ENCODE results near the gene BAIAP2L2. TPM values are rescaled to one million over a fixed set of nuclear protein-coding genes. Genes with fewer than 3 reads are reported as not detected.

BAIAP2L2 gene
- polyA plus RNA-seq, 1 donor from 2014 or later = 2.3 TPM

DNA sequence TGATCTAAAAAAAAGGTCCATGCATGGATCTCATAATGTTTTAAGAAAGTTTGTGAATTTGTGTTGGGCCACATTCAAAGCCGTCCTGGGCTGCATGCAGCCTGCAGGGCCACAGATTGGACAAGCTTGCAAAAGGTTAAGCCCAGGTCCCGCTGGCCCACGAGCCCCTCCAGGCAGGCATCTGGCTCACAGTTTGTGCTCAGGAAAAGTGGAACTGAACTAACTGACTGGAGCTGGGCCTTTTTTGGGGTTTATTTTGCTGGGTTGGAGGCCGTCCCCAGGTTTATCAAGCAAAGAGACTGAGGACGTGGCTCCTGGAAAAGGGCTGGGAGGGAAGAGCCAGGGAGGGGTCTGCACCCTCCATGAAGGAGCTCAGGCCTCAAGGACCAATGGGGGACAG lies 32.1 kb upstream of the BAIAP2L2 start:
- H3K27ac ChIP-seq (ENCODE audit: low read length) = no peak overlapping the region
- no peaks in the 10 kb centered on the region for H3K79me2 ChIP-seq (replicated peaks; ENCODE audit: insufficient read depth, low read length)
- H2AFZ ChIP-seq (ENCODE audit: low read depth, low read length) = no peak overlapping the region
- no peak overlapping the region for H3K9ac ChIP-seq (ENCODE audit: low read length)
- H3F3A ChIP-seq (ENCODE audit: insufficient read depth, low read length, poor library complexity, severe bottlenecking) = no peaks in the 10 kb centered on the region
- H4K20me1 ChIP-seq (ENCODE audit: insufficient read depth) = no peaks in the 10 kb centered on the region
- no peak for TF ChIP-seq SMC3 (conservative IDR thresholded peaks at IDR 0.05; ENCODE audit: poor library complexity)
- TF ChIP-seq, protein P1, sequence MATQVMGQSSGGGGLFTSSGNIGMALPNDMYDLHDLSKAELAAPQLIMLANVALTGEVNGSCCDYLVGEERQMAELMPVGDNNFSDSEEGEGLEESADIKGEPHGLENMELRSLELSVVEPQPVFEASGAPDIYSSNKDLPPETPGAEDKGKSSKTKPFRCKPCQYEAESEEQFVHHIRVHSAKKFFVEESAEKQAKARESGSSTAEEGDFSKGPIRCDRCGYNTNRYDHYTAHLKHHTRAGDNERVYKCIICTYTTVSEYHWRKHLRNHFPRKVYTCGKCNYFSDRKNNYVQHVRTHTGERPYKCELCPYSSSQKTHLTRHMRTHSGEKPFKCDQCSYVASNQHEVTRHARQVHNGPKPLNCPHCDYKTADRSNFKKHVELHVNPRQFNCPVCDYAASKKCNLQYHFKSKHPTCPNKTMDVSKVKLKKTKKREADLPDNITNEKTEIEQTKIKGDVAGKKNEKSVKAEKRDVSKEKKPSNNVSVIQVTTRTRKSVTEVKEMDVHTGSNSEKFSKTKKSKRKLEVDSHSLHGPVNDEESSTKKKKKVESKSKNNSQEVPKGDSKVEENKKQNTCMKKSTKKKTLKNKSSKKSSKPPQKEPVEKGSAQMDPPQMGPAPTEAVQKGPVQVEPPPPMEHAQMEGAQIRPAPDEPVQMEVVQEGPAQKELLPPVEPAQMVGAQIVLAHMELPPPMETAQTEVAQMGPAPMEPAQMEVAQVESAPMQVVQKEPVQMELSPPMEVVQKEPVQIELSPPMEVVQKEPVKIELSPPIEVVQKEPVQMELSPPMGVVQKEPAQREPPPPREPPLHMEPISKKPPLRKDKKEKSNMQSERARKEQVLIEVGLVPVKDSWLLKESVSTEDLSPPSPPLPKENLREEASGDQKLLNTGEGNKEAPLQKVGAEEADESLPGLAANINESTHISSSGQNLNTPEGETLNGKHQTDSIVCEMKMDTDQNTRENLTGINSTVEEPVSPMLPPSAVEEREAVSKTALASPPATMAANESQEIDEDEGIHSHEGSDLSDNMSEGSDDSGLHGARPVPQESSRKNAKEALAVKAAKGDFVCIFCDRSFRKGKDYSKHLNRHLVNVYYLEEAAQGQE (IDR thresholded peaks at IDR 0.05; ENCODE audit: borderline replicate concordance) = no peak
- TF ChIP-seq, protein P2, sequence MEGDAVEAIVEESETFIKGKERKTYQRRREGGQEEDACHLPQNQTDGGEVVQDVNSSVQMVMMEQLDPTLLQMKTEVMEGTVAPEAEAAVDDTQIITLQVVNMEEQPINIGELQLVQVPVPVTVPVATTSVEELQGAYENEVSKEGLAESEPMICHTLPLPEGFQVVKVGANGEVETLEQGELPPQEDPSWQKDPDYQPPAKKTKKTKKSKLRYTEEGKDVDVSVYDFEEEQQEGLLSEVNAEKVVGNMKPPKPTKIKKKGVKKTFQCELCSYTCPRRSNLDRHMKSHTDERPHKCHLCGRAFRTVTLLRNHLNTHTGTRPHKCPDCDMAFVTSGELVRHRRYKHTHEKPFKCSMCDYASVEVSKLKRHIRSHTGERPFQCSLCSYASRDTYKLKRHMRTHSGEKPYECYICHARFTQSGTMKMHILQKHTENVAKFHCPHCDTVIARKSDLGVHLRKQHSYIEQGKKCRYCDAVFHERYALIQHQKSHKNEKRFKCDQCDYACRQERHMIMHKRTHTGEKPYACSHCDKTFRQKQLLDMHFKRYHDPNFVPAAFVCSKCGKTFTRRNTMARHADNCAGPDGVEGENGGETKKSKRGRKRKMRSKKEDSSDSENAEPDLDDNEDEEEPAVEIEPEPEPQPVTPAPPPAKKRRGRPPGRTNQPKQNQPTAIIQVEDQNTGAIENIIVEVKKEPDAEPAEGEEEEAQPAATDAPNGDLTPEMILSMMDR (IDR thresholded peaks at IDR 0.05; ENCODE audit: poor library complexity, severe bottlenecking) = no peak
- TF ChIP-seq RAD21 (conservative IDR thresholded peaks at IDR 0.05) = no peak
- TF ChIP-seq TAF1 (IDR thresholded peaks at IDR 0.05; ENCODE audit: low read depth) = no peak
- TF ChIP-seq EZH2 (IDR thresholded peaks at IDR 0.05; ENCODE audit: borderline replicate concordance, insufficient read depth, low read length, poor library complexity, severe bottlenecking) = no peak
- TF ChIP-seq MXI1 (conservative IDR thresholded peaks at IDR 0.05; ENCODE audit: poor library complexity, severe bottlenecking) = no peak
- no peak for TF ChIP-seq POLR2AphosphoS5 (IDR thresholded peaks at IDR 0.05)
- no peaks in the 10 kb centered on the region for H3K36me3 ChIP-seq (ENCODE audit: insufficient read depth, low read length)
- no peak overlapping the region for H3K4me3 ChIP-seq (ENCODE audit: low read length)
- no peaks in the 10 kb centered on the region for H3K9me2 ChIP-seq (ENCODE audit: insufficient read depth, low read length)
- H3K27me3 ChIP-seq (ENCODE audit: insufficient read depth, low read depth, low read length) = no peaks in the 10 kb centered on the region
- H3K9me3 ChIP-seq (ENCODE audit: low read length) = no peaks in the 10 kb centered on the region
- no peak overlapping the region for H3K4me2 ChIP-seq (ENCODE audit: low read length)

DNA sequence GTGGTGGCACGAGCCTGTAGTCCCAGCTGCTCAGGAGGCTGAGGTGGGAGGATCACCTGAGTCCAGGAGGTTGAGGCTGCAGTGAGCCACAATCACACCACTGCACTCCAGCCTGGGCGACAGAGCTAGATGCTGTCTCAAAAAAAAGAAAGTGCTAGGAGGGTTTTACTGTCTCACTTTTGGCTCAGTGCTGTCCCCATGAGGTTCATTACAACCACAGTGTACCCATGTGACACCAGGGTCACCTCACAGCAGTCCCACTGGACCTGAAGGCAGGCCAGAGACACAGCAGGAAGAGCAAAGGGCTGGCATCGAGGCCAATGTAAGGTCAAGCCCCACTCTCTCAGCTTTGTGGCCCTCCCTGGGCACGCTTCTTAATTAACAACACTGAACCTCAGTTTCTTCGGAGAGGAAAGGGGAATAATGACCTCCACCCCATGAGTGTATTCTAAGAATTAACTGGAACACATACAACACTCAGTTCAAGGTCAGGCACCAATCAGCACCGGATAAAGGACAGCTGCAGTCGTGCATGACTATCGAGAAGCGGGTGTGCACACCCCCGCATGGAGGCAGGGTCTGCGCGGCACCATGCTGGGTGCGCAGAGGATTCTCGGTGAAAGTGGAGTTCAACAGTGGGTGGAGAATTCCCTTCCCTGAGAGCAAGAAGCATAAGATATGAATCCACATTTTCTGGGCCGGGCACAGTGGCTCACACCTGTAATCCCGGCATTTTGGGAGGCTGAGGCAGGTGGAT lies 30.9 kb upstream of the BAIAP2L2 start:
- Histone ChIP-seq H3F3A (ENCODE audit: insufficient read depth, low read length, poor library complexity, severe bottlenecking) (no peaks in the 10 kb centered on the region), H3K9me3 (ENCODE audit: low read length) (no peaks in the 10 kb centered on the region), H3K4me3 (ENCODE audit: low read length) (no peak overlapping the region), H4K20me1 (ENCODE audit: insufficient read depth) (no peaks in the 10 kb centered on the region), H3K9ac (ENCODE audit: low read length) (no peak overlapping the region), H3K4me2 (ENCODE audit: low read length) (no peak overlapping the region), H3K9me2 (ENCODE audit: insufficient read depth, low read length) (no peaks in the 10 kb centered on the region), H3K27me3 (ENCODE audit: insufficient read depth, low read depth, low read length) (no peaks in the 10 kb centered on the region), H3K79me2 (replicated peaks; ENCODE audit: insufficient read depth, low read length) (no peaks in the 10 kb centered on the region), H2AFZ (ENCODE audit: low read depth, low read length) (no peak overlapping the region), H3K27ac (ENCODE audit: low read length) (no peak overlapping the region), H3K36me3 (ENCODE audit: insufficient read depth, low read length) (no peaks in the 10 kb centered on the region)
- no peak for TF ChIP-seq POLR2AphosphoS5 (IDR thresholded peaks at IDR 0.05)
- no peak for TF ChIP-seq SMC3 (conservative IDR thresholded peaks at IDR 0.05; ENCODE audit: poor library complexity)
- no peak for TF ChIP-seq EP300 (conservative IDR thresholded peaks at IDR 0.05; ENCODE audit: poor library complexity, severe bottlenecking)
- TF ChIP-seq MXI1 (conservative IDR thresholded peaks at IDR 0.05; ENCODE audit: poor library complexity, severe bottlenecking) = no peak
- TF ChIP-seq RAD21 (conservative IDR thresholded peaks at IDR 0.05) = no peak
- TF ChIP-seq TAF1 (IDR thresholded peaks at IDR 0.05; ENCODE audit: low read depth) = no peak
- TF ChIP-seq, protein P2 (IDR thresholded peaks at IDR 0.05; ENCODE audit: poor library complexity, severe bottlenecking) = no peak
- no peak for TF ChIP-seq EZH2 (IDR thresholded peaks at IDR 0.05; ENCODE audit: borderline replicate concordance, insufficient read depth, low read length, poor library complexity, severe bottlenecking)
- TF ChIP-seq, protein P1 (IDR thresholded peaks at IDR 0.05; ENCODE audit: borderline replicate concordance) = no peak

All from neural cell (in vitro differentiated cells).